Natural killer cell (primary cell): Measurements from ENCODE around the gene ZNF765. TPM values are rescaled to one million over a fixed set of nuclear protein-coding genes. Genes with fewer than 3 reads are reported as not detected.
A peak's percentile ranks its signal among the peaks of the same experiment; 100 is the strongest.
"Not testable (repeated sequence)": the region's sequence is repeated elsewhere in the genome, so short reads cannot be mapped to it uniquely, and the experiment has no call there.

Source experiments
- ATAC-seq, 3 donors: fragments of 150-1000 bp in 2 of 3; fragments of 200-7000 bp in 1 of 3; cut with Tn5 transposase; 1 replicate in 1 of 3; 2 replicates in 2 of 3; pipeline ENCODE4 v1.10.0; 2021; ENCODE audit warnings: mild to moderate bottlenecking in 2 of 3, moderate library complexity in 2 of 3
- DNase-seq, 2 donors: peaks; one replicate each; pipeline versions ENCODE4 v3.0.0 to v3.0.0-alpha.2; 2013 to 2021; ENCODE audit warnings: mixed read lengths in 1 of 2
- H3K27ac ChIP-seq: one replicate; pipeline ENCODE4 v1.5.1; 2013; ENCODE audit warnings: mild to moderate bottlenecking, low read length
- H3K27me3 ChIP-seq: one replicate; pipeline ENCODE4 v1.6.1; 2013; ENCODE audit warnings: low read length; ENCODE audit not compliant: control insufficient read depth, insufficient read depth
- H3K36me3 ChIP-seq: one replicate; pipeline ENCODE4 v1.6.1; 2013; ENCODE audit warnings: low read length; ENCODE audit not compliant: control insufficient read depth, insufficient read depth
- H3K4me1 ChIP-seq: one replicate; pipeline ENCODE4 v1.6.1; 2013; ENCODE audit warnings: low read length; ENCODE audit not compliant: control insufficient read depth, insufficient read depth
- H3K4me3 ChIP-seq: one replicate; pipeline ENCODE4 v1.5.1; 2013; ENCODE audit warnings: low read length
- H3K9me3 ChIP-seq: one replicate; pipeline ENCODE4 v1.6.1; 2013; ENCODE audit warnings: low read length; ENCODE audit not compliant: control insufficient read depth, insufficient read depth
- H3K27ac Mint-ChIP-seq, 2 donors: one replicate each; pipeline ENCODE4 v1.8.0; 2022; ENCODE audit warnings: mild to moderate bottlenecking in 2 of 2, mixed read lengths in 2 of 2, moderate library complexity in 1 of 2
- H3K27me3 Mint-ChIP-seq, 2 donors: one replicate each; pipeline ENCODE4 v1.8.0; 2022; ENCODE audit warnings: low read depth in 2 of 2, mixed read lengths in 2 of 2
- H3K36me3 Mint-ChIP-seq: one replicate; pipeline ENCODE4 v1.8.0; 2022; ENCODE audit warnings: mixed read lengths
- H3K4me1 Mint-ChIP-seq, 2 donors: one replicate each; pipeline ENCODE4 v1.8.0; 2022; ENCODE audit warnings: mixed read lengths in 2 of 2
- H3K4me3 Mint-ChIP-seq: one replicate; pipeline ENCODE4 v1.8.0; 2022; ENCODE audit warnings: mild to moderate bottlenecking, moderate library complexity, mixed read lengths
- H3K9me3 Mint-ChIP-seq, 2 donors: one replicate each; pipeline ENCODE4 v1.8.0; 2022; ENCODE audit warnings: mixed read lengths in 2 of 2
- WGBS: methylation state at CpG from one replicate; pipeline ENCODE4 v1.1.7; 2013; ENCODE audit warnings: missing lambda C conversion rate; ENCODE audit not compliant: insufficient coverage; 5-methylcytosine and 5-hydroxymethylcytosine counted together
- intact Hi-C: fragments of 100-400 bp; cut with micrococcal nuclease; formaldehyde crosslinking; loops from one replicate; pipeline ENCODE4 v1.14.2; 2022
- total RNA-seq, 4 donors: library from RNA; stranded (reverse); fragments of 120-200 nt in 1 of 4; gene quantifications; one replicate each; pipeline versions ENCODE4 v1.2.3 to v1.2.4, GENCODE V29; 2013 to 2022
- TF ChIP-seq, protein P1 (sequence below): fragments of 200-600 bp; IDR thresholded peaks from one replicate; pipeline ENCODE4 v1.8.0; 2022; ENCODE audit warnings: antibody characterized with exemption

The ZNF765 gene
- total RNA-seq, 3 donors from 2014 or later (not counting 1 experiment from before 2014, with no cell fraction given), result 8.5 to 16.4 (median 11.8) TPM

DNA sequence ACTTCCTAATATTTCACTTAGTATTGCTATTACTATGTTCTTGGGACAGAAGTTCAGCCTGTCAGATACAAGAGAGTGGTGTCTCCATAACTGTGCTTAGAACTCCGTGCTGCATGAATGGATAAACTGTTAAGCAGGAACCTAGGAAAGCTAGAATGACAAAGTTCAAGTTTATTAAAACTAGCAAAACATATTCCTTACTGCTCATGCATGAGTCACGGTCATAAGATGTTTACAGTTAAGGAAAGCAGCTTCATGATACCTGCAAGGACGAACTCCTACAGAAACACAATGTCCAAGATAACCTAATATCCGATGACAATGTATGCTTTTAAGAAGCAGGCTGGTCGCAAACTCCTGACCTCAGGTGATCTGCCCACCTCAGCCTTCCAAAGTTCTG is 6.0 kb upstream of the ZNF765 start:
- 98% methylated on average over 5 of the region's 5 CpGs for WGBS
- Mint-ChIP-seq H3K4me1 (peaks cover 0 to 3% of the 10 kb centered on the region in 2 donors), H3K27me3 (no peaks in the 10 kb centered on the region), H3K27ac (no peak overlapping the region), H3K4me3 (no peak overlapping the region), H3K9me3 (peaks cover 6 to 20% of the 10 kb centered on the region in 2 donors), H3K36me3 (peaks cover 30% of the 10 kb centered on the region)
- Histone ChIP-seq H3K36me3 (no peaks in the 10 kb centered on the region), H3K27me3 (no peaks in the 10 kb centered on the region), H3K4me3 (no peak overlapping the region), H3K9me3 (peaks cover 59% of the 10 kb centered on the region), H3K4me1 (no peaks in the 10 kb centered on the region), H3K27ac (no peak overlapping the region)
- intact Hi-C loops, result no loop called here
- TF ChIP-seq, protein P1, sequence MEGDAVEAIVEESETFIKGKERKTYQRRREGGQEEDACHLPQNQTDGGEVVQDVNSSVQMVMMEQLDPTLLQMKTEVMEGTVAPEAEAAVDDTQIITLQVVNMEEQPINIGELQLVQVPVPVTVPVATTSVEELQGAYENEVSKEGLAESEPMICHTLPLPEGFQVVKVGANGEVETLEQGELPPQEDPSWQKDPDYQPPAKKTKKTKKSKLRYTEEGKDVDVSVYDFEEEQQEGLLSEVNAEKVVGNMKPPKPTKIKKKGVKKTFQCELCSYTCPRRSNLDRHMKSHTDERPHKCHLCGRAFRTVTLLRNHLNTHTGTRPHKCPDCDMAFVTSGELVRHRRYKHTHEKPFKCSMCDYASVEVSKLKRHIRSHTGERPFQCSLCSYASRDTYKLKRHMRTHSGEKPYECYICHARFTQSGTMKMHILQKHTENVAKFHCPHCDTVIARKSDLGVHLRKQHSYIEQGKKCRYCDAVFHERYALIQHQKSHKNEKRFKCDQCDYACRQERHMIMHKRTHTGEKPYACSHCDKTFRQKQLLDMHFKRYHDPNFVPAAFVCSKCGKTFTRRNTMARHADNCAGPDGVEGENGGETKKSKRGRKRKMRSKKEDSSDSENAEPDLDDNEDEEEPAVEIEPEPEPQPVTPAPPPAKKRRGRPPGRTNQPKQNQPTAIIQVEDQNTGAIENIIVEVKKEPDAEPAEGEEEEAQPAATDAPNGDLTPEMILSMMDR, result no peak
- ATAC-seq (no peak), DNase-seq (no peak)

DNA sequence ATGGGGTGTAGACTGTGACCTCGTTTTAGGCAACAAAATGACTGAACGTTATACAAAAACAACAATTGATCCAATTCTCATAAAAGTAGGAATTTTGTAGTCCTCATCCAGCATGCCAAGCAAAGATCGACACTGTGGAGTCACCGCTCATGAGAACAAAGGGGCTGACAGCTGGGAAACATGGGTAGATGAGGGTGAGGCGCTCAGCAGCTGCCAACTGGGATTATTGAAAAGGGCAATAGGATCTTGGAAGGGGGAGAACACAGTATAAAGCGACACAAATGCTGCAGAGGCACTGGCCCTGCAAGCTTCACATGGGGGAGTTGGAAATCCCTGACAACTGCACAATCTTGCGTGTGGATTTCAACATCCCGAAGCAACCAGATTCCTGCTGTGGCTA is 5.4 kb upstream of the ZNF765 start:
- TF ChIP-seq, protein P1, result no peak
- Histone ChIP-seq H3K36me3 (no peaks in the 10 kb centered on the region), H3K27me3 (no peaks in the 10 kb centered on the region), H3K4me3 (no peak overlapping the region), H3K4me1 (peaks cover 4% of the 10 kb centered on the region), H3K9me3 (peaks cover 56% of the 10 kb centered on the region), H3K27ac (no peak overlapping the region)
- ATAC-seq, result no peak
- no peaks in the 10 kb centered on the region for H3K27me3 Mint-ChIP-seq
- peaks cover 25% of the 10 kb centered on the region for H3K36me3 Mint-ChIP-seq
- no peak overlapping the region for H3K4me3 Mint-ChIP-seq
- H3K4me1 Mint-ChIP-seq, result peaks cover 0 to 4% of the 10 kb centered on the region in 2 donors
- no peak for DNase-seq
- peaks cover 6 to 19% of the 10 kb centered on the region in 2 donors for H3K9me3 Mint-ChIP-seq
- intact Hi-C loops, result no loop called here
- no peak overlapping the region for H3K27ac Mint-ChIP-seq
- 86% methylated on average over 8 of the region's 8 CpGs for WGBS

- whole genome bisulfite sequencing, result 47% methylated on average over 22 of the region's 22 CpGs
- DNase-seq (no peak), ATAC-seq (no peak)
- Histone ChIP-seq H3K4me3 (no peak overlapping the region), H3K27ac (no peak overlapping the region), H3K4me1 (peaks cover 6% of the 10 kb centered on the region), H3K9me3 (peaks cover 56% of the 10 kb centered on the region), H3K27me3 (no peaks in the 10 kb centered on the region), H3K36me3 (no peaks in the 10 kb centered on the region)
- Mint-ChIP-seq H3K27me3 (no peaks in the 10 kb centered on the region), H3K27ac (no peak overlapping the region), H3K4me3 (no peak overlapping the region), H3K4me1 (peaks cover 0 to 8% of the 10 kb centered on the region in 2 donors), H3K36me3 (peaks cover 21% of the 10 kb centered on the region), H3K9me3 (peaks cover 4 to 15% of the 10 kb centered on the region in 2 donors)
- TF ChIP-seq, protein P1, result no peak
- intact Hi-C loops, result loop anchor here (10.0 kb wide), 1 partner anchor 195 kb away; the partner anchor contains the start of gene ZNF665
Observed at GRCh38 chr19:53389978-53390377, 5.0 kb upstream of the ZNF765 start.

GRCh38 chr19:53394522-53394973 is 401 bp upstream of the ZNF765 start:
- TF ChIP-seq, protein P1, result no peak
- Histone ChIP-seq H3K36me3 (peaks cover 7% of the 10 kb centered on the region), H3K4me3 (peak overlapping the region; percentile 6), H3K9me3 (peaks cover 16% of the 10 kb centered on the region), H3K27ac (peak overlapping the region; percentile 8), H3K27me3 (no peaks in the 10 kb centered on the region), H3K4me1 (peaks cover 16% of the 10 kb centered on the region)
- ATAC-seq, result no peak
- Mint-ChIP-seq H3K27me3 (no peaks in the 10 kb centered on the region), H3K9me3 (peaks cover 0 to 4% of the 10 kb centered on the region in 2 donors), H3K4me3 (peak overlapping the region; percentile 97), H3K36me3 (no peaks in the 10 kb centered on the region), H3K4me1 (peaks cover 19 to 22% of the 10 kb centered on the region in 2 donors), H3K27ac (peak overlapping the region; percentile 90 to 93)
- WGBS, result 26% methylated on average over 18 of the region's 18 CpGs
- DNase-seq, result peak in 1 of 2 donors; percentile 16
- intact Hi-C loops, result loop anchor here (2.0 to 10.0 kb wide), 2 partner anchors 30 to 200 kb away; partner anchors contain the start of gene ZNF665

DNA sequence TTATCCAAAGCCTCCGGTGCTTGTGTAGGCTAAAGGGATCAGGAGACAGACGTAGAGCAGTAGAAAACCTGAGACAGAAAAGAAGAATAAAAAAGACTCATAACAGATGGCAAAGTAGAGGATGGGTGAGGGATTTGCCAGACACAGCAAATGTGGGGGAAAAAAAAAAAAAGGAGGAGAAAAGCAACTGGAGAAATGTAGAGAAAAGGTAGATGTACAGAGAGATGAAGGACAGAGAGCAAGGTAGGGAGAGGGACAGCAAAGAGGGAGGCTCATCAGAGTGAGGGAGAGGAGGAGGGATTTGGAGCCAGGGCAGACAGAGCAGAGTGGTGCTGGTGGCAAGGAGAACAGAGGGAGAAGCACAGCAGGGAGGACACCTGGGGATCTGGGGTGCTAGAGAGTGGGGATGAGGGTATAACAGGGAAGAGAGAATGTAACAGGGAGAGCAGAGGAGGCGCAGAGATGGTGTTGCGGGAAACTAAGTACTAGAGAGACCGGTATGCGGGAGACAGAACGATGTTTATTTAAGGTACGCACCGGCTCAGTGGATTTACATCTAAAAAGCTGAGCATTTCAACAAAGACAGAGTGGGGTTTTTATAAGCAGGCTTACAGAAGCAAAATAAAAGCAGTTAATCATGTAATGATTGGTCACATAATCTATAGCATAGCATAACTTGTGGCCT is 1.0 kb downstream of the ZNF765 start:
- 30% methylated on average over 9 of the region's 9 CpGs for WGBS
- H3K9me3 Mint-ChIP-seq, ATAC-seq, H3K36me3 Mint-ChIP-seq, H3K27me3 Mint-ChIP-seq, H3K27me3 ChIP-seq, H3K9me3 ChIP-seq: not testable (repeated sequence)
- Histone ChIP-seq H3K4me3 (peak overlapping the region; percentile 74), H3K36me3 (peaks cover 15% of the 10 kb centered on the region), H3K4me1 (peaks cover 16% of the 10 kb centered on the region), H3K27ac (peak overlapping the region; percentile 62)
- DNase-seq, result peak in 1 of 2 donors; percentile 7
- intact Hi-C loops, result loop anchor here (1.0 to 10.0 kb wide), 3 partner anchors 29 to 201 kb away; partner anchors contain the start of genes ZNF525 and ZNF665
- H3K4me3 Mint-ChIP-seq, result peak overlapping the region; percentile 97
- peaks cover 19% of the 10 kb centered on the region in 2 donors for H3K4me1 Mint-ChIP-seq
- peak overlapping the region; percentile 90 to 93 for H3K27ac Mint-ChIP-seq
